GM12891 (cell line): ENCODE results near the gene RAB11B.

Experiments used
- PAX5 ChIP-seq: IDR thresholded peaks from 2 replicates; pipeline ENCODE4 v1.6.1; 2011; ENCODE audit warnings: low read length, moderate library complexity, mild to moderate bottlenecking; ENCODE audit not compliant: insufficient read depth, severe bottlenecking
- POLR2A ChIP-seq: IDR thresholded peaks from 2 replicates; pipeline ENCODE4 v1.6.1; 2011; ENCODE audit warnings: low read depth, low read length, control low read depth
- POLR2AphosphoS5 ChIP-seq: IDR thresholded peaks from 2 replicates; pipeline ENCODE4 v1.6.1; 2011; ENCODE audit warnings: low read depth, low read length, control low read depth
- TAF1 ChIP-seq: IDR thresholded peaks from 2 replicates; pipeline ENCODE4 v1.6.1; 2011; ENCODE audit warnings: low read depth, low read length, control low read depth

DNA sequence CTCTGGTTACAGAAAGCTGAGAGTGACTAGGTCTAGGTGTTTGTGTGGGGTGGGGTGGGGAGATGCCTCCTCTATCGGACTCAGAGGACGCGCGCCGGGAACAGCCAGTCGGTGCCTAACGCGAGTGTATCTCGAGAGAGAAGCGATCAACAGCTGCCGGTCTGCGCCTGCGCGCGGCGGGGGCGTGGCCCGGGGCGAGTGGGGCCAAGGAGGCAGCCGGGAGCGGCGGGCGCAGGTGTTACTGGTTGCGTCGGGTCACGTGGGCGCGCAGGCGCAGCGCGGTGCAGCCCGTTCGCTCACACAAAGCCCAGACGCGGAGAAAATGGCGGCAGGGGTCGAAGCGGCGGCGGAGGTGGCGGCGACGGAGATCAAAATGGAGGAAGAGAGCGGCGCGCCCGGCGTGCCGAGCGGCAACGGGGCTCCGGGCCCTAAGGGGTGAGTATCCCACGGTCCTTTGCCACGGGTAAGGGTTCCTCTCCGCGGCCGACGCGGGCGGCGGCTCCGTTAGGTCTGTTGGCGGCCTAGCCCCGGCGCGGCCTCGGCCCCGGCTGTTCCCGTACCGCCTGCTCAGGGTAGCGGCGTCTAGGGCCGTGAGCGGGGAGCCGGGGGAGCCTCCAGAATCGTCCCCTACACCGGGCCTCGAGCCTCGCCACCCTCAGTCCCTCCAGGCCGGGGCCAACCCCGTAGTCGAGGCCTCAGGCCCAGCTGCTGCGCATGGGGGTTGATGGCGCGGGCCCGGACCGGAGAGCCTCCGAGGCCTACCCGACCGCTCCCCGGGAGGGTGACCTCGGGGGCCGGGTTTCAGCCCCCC is 54.7 kb downstream of the RAB11B start, which contains the start of gene HNRNPM:
- TF ChIP-seq POLR2A, result peak; percentile 83
- TF ChIP-seq TAF1, result peak; percentile 97
- TF ChIP-seq POLR2AphosphoS5, result peak; percentile 91
- TF ChIP-seq PAX5, result no peak
